GM12891 (cell line): ENCODE data around the gene RRP15.

Experiments
- PAX5 ChIP-seq: IDR thresholded peaks from 2 replicates; pipeline ENCODE4 v1.6.1; 2011; ENCODE audit warnings: low read length, moderate library complexity, mild to moderate bottlenecking; ENCODE audit not compliant: insufficient read depth, severe bottlenecking
- POLR2A ChIP-seq: IDR thresholded peaks from 2 replicates; pipeline ENCODE4 v1.6.1; 2011; ENCODE audit warnings: low read depth, low read length, control low read depth
- POLR2AphosphoS5 ChIP-seq: IDR thresholded peaks from 2 replicates; pipeline ENCODE4 v1.6.1; 2011; ENCODE audit warnings: low read depth, low read length, control low read depth
- TAF1 ChIP-seq: IDR thresholded peaks from 2 replicates; pipeline ENCODE4 v1.6.1; 2011; ENCODE audit warnings: low read depth, low read length, control low read depth

GRCh38 chr1:218322762-218323161 is 37.7 kb downstream of the RRP15 start:
- TF ChIP-seq POLR2A (no peak), PAX5 (no peak), POLR2AphosphoS5 (no peak), TAF1 (no peak)
